ENCODE results near the gene TMEM132A. TPM values are rescaled to one million over a fixed set of nuclear protein-coding genes. Genes with fewer than 3 reads are reported as not detected.

Gene TMEM132A, protein sequence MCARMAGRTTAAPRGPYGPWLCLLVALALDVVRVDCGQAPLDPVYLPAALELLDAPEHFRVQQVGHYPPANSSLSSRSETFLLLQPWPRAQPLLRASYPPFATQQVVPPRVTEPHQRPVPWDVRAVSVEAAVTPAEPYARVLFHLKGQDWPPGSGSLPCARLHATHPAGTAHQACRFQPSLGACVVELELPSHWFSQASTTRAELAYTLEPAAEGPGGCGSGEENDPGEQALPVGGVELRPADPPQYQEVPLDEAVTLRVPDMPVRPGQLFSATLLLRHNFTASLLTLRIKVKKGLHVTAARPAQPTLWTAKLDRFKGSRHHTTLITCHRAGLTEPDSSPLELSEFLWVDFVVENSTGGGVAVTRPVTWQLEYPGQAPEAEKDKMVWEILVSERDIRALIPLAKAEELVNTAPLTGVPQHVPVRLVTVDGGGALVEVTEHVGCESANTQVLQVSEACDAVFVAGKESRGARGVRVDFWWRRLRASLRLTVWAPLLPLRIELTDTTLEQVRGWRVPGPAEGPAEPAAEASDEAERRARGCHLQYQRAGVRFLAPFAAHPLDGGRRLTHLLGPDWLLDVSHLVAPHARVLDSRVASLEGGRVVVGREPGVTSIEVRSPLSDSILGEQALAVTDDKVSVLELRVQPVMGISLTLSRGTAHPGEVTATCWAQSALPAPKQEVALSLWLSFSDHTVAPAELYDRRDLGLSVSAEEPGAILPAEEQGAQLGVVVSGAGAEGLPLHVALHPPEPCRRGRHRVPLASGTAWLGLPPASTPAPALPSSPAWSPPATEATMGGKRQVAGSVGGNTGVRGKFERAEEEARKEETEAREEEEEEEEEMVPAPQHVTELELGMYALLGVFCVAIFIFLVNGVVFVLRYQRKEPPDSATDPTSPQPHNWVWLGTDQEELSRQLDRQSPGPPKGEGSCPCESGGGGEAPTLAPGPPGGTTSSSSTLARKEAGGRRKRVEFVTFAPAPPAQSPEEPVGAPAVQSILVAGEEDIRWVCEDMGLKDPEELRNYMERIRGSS
- total RNA-seq: 1 to 10 TPM in 4 of 6 experiments, under 1 TPM in 2; 0.76 to 4.2 (median 1.7) TPM
- long read RNA-seq: 0 reads

DNA sequence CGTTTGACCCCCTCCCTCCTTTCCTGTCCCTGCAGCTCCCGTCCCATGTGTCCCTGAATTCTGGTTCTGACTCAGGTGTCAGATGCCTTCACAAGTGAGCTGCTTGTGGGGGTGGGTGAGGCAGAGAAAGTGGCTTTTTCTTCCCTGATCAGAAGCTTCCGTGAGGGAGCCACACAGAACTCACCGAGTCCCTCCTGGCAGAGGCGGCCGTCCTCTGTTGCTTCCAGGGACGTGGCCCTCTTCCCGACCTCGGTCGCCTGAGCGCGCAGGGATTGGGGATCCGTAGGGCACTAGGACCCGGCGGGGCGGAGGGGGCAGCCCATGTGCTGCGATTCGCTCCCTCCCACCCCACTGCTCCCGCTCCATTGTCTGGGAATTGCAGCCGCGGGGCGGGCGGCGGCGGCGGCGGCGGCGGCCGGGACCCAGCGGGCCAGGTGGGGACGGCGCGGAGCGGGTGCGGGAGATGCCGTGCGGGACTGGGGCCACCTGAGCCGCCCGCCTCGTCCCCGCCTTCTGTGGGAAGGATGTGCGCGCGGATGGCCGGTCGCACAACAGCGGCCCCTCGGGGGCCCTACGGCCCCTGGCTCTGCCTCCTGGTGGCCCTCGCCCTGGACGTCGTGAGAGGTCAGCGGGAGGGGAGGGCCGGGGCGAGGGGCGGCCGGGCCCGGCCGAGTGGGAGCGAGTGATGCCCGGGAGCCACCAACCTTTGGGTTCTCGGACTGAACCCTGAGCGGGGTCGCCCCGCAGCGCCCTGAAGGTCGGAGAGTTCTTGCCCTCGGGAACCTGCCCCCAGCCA, at the start of gene TMEM132A:
Gene TMEM132A (plus strand): TSS at position 351 of the 796 bp plus-strand sequence. CDS start 174 bp downstream, at position 525.
- 0% methylated on average over 11 of the region's 69 CpGs for WGBS (ENCODE audit: insufficient coverage, low coverage, low lambda C conversion rate, missing lambda C conversion rate)
- H3K4me3 ChIP-seq: peak within 1 kb of the TSS; percentile 31 to 61 (median 39)
- DNase-seq: peak; percentile 76 to 77 (median 76)
- TF ChIP-seq POLR2A (IDR thresholded peaks at IDR 0.05): no peak
- TF ChIP-seq CTCF (IDR thresholded peaks at IDR 0.05): no peak
- no peak within 1 kb of the TSS for H3K27ac ChIP-seq
- peaks cover 0 to 11% (median 0%) of the 10 kb centered on the region in 4 donors for H3K4me1 ChIP-seq
- ATAC-seq: peak; percentile 78 to 90 (median 85)
- peaks cover 0 to 27% (median 14%) of the 10 kb centered on the region in 4 donors for H3K36me3 ChIP-seq
- no peaks in the 10 kb centered on the region for H3K27me3 ChIP-seq
- intact Hi-C loops (cut with DNase I): no loop called here
- H3K9me3 ChIP-seq: no peaks in the 10 kb centered on the region

DNA sequence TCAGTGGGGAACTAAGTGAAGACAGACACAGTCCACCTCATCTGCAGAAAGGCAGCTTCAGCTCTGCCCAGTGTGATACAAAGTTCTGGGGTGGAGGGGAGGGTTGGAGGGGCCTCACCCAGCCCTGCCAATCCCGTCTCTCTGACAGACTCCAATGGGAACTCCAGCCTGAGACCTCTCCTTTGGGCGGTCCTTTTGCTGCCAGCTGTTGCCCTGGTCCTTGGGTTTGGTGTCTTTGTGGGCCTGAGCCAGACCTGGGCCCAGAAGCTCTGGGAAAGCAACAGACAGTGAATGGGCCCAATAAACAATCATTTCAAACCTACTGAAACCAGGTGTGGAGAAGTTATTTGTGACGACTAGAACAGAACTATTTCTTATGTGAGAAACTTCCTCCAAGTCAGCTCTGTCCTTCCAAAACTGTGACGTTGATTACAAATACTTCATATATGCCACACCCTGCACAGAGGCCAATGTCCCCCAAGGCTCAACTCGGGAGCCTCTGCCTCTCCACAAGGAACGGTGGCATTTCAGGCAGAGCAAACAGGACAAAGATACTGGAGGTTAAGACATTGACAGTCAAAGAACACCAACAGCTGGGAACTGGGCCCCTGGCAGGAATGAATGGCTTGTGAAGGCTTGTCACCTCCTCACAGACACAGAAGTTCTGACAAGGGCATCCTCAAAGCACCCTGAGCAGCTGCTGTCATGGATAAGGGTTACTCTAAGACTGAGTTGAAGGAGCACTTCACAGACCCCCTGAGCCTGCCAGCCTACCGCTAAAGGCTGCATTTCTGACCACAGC, 48.7 kb upstream of the TMEM132A start:
- intact Hi-C loops (cut with DNase I): loop anchor here in 1 of 2 donors (10.0 kb wide), 1 partner anchor 51 kb away; no protein-coding TSS in a partner anchor
- Histone ChIP-seq H3K4me1 (peaks cover 0 to 10% (median 0%) of the 10 kb centered on the region in 4 donors), H3K27ac (no peak overlapping the region), H3K27me3 (no peaks in the 10 kb centered on the region), H3K9me3 (no peaks in the 10 kb centered on the region), H3K4me3 (no peak overlapping the region), H3K36me3 (peaks cover 0 to 19% (median 0%) of the 10 kb centered on the region in 4 donors)
- DNase-seq (no peak), ATAC-seq (no peak)
- WGBS (ENCODE audit: insufficient coverage, low coverage, low lambda C conversion rate, missing lambda C conversion rate): 73% methylated on average over 4 of the region's 7 CpGs
- no peak for TF ChIP-seq CTCF (IDR thresholded peaks at IDR 0.05)
- TF ChIP-seq POLR2A (IDR thresholded peaks at IDR 0.05): no peak

GRCh38 chr11:60876168-60876485, 48.1 kb upstream of the TMEM132A start:
- no peak for DNase-seq
- intact Hi-C loops (cut with DNase I): loop anchor here in 1 of 2 donors (10.0 kb wide), 1 partner anchor 51 kb away; no protein-coding TSS in a partner anchor
- no peaks in the 10 kb centered on the region for H3K27me3 ChIP-seq

More at GRCh38 chr11:60876168-60876485, 48.1 kb upstream of the TMEM132A start:
- peaks cover 0 to 19% (median 0%) of the 10 kb centered on the region in 4 donors for H3K36me3 ChIP-seq
- TF ChIP-seq POLR2A (IDR thresholded peaks at IDR 0.05): no peak
- no peak for TF ChIP-seq CTCF (IDR thresholded peaks at IDR 0.05)
- peaks cover 0 to 10% (median 0%) of the 10 kb centered on the region in 4 donors for H3K4me1 ChIP-seq
- H3K9me3 ChIP-seq: no peaks in the 10 kb centered on the region
- H3K27ac ChIP-seq: no peak overlapping the region
- WGBS (ENCODE audit: insufficient coverage, low coverage, low lambda C conversion rate, missing lambda C conversion rate): no CpG with 5 or more reads among the region's 2 CpGs
- H3K4me3 ChIP-seq: no peak overlapping the region
- ATAC-seq: no peak
